GM23338 (cell line): Measurements from ENCODE around the gene SLC2A6. TPM values are rescaled to one million over a fixed set of nuclear protein-coding genes. Genes with fewer than 3 reads are reported as not detected.

ENCODE experiments used
- ATAC-seq: fragments of 200-7000 bp; cut with Tn5 transposase; 3 replicates; pipeline ENCODE4 v1.9.1; 2020
- DNase-seq: peaks from one replicate; pipeline ENCODE4 v3.0.0-alpha.2; 2015; ENCODE audit warnings: low spot score
- H2AFZ ChIP-seq: fragments of 200-600 bp; sonication (generic); 2 replicates; pipeline ENCODE4 v1.8.0; 2016; ENCODE audit warnings: antibody characterized with exemption, mild to moderate bottlenecking, moderate library complexity
- H3F3A ChIP-seq: fragments of 200-600 bp; sonication (generic); replicated peaks from 2 replicates; pipeline ENCODE4 v1.8.0; 2017; ENCODE audit warnings: antibody characterized with exemption, mixed run types, low read depth
- H3K27ac ChIP-seq: fragments of 200-600 bp; sonication (generic); 2 replicates; pipeline ENCODE4 v1.6.1; 2016; ENCODE audit warnings: low read depth
- H3K27me3 ChIP-seq: fragments of 200-600 bp; sonication (generic); 2 replicates; pipeline ENCODE4 v1.8.0; 2016; ENCODE audit warnings: mild to moderate bottlenecking, mixed run types, moderate library complexity; ENCODE audit not compliant: insufficient read depth
- H3K36me3 ChIP-seq: fragments of 200-600 bp; sonication (generic); 2 replicates; pipeline ENCODE4 v1.8.0; 2016; ENCODE audit warnings: mild to moderate bottlenecking; ENCODE audit not compliant: insufficient read depth
- H3K4me1 ChIP-seq: fragments of 200-600 bp; sonication (generic); 2 replicates; pipeline ENCODE4 v1.8.0; 2016; ENCODE audit warnings: mild to moderate bottlenecking, moderate library complexity; ENCODE audit not compliant: insufficient read depth
- H3K4me2 ChIP-seq: fragments of 200-600 bp; sonication (generic); 2 replicates; pipeline ENCODE4 v1.7.1; 2017; ENCODE audit warnings: mixed run types
- H3K4me3 ChIP-seq: fragments of 200-600 bp; sonication (generic); 2 replicates; pipeline ENCODE4 v1.6.1; 2016; ENCODE audit warnings: mixed run types
- H3K79me2 ChIP-seq: fragments of 200-600 bp; sonication (generic); replicated peaks from 2 replicates; pipeline ENCODE4 v1.8.0; 2017; ENCODE audit warnings: mild to moderate bottlenecking; ENCODE audit not compliant: insufficient read depth
- H3K9me2 ChIP-seq: fragments of 200-600 bp; sonication (generic); 2 replicates; pipeline ENCODE4 v1.8.0; 2017; ENCODE audit not compliant: insufficient read depth
- H4K20me1 ChIP-seq: fragments of 200-600 bp; sonication (generic); replicated peaks from 2 replicates; pipeline ENCODE4 v1.8.0; 2017; ENCODE audit warnings: mild to moderate bottlenecking; ENCODE audit not compliant: insufficient read depth
- H3K27ac Mint-ChIP-seq: 2 replicates; pipeline ENCODE4 v1.8.0; 2020; ENCODE audit warnings: inconsistent platforms, mild to moderate bottlenecking, moderate library complexity, mixed read lengths
- H3K27me3 Mint-ChIP-seq: 3 replicates; pipeline ENCODE4 v1.8.0; 2022; ENCODE audit warnings: low read depth, mild to moderate bottlenecking, moderate library complexity, mixed read lengths, inconsistent platforms; ENCODE audit not compliant: insufficient read depth, poor library complexity
- H3K36me3 Mint-ChIP-seq: 3 replicates; pipeline ENCODE4 v1.8.0; 2021; ENCODE audit warnings: low read depth, mild to moderate bottlenecking, inconsistent platforms, moderate library complexity, mixed read lengths
- H3K4me1 Mint-ChIP-seq: 3 replicates; pipeline ENCODE4 v1.8.0; 2020; ENCODE audit warnings: mild to moderate bottlenecking, inconsistent platforms, mixed read lengths
- H3K4me3 Mint-ChIP-seq: 3 replicates; pipeline ENCODE4 v1.8.0; 2021; ENCODE audit warnings: moderate library complexity, mild to moderate bottlenecking, inconsistent platforms, mixed read lengths
- H3K9me3 Mint-ChIP-seq: 3 replicates; pipeline ENCODE4 v1.8.0; 2020; ENCODE audit warnings: moderate library complexity, mild to moderate bottlenecking, inconsistent platforms, mixed read lengths
- CREB1 ChIP-seq: fragments of 250-450 bp; sonication (Bioruptor Pico); IDR thresholded peaks from 2 replicates; pipeline ENCODE4 v1.5.0; 2020; ENCODE audit warnings: low read depth, mild to moderate bottlenecking, moderate library complexity
- CTCF ChIP-seq, 2 experiments: fragments of 200-600 bp in 1 of 2; sonication (generic) in 1 of 2; conservative IDR thresholded peaks; 2 replicates each; pipeline versions ENCODE4 v1.5.1 to v1.6.1; 2016 to 2017; ENCODE audit warnings: antibody characterized with exemption in 2 of 2, low read depth in 2 of 2, mild to moderate bottlenecking in 2 of 2, moderate library complexity in 1 of 2
- ETS1 ChIP-seq: IDR thresholded peaks from 2 replicates; pipeline ENCODE4 v1.6.1; 2016; ENCODE audit warnings: antibody characterized with exemption
- EZH2 ChIP-seq: fragments of 200-600 bp; sonication (generic); IDR thresholded peaks from one replicate; pipeline ENCODE4 v1.8.0; 2017; ENCODE audit warnings: antibody characterized with exemption, mild to moderate bottlenecking, low read depth; ENCODE audit not compliant: unreplicated experiment
- EZH2phosphoT487 ChIP-seq: fragments of 200-600 bp; sonication (generic); IDR thresholded peaks from one replicate; pipeline ENCODE4 v1.8.1; 2018; ENCODE audit warnings: antibody characterized with exemption; ENCODE audit not compliant: unreplicated experiment
- JUNB ChIP-seq: IDR thresholded peaks from one replicate; pipeline ENCODE4 v1.6.1; 2016; ENCODE audit warnings: antibody characterized with exemption; ENCODE audit not compliant: unreplicated experiment
- NANOG ChIP-seq: IDR thresholded peaks from 2 replicates; pipeline ENCODE4 v1.6.1; 2016; ENCODE audit warnings: antibody characterized with exemption, borderline replicate concordance
- POLR2AphosphoS5 ChIP-seq: IDR thresholded peaks from 2 replicates; pipeline ENCODE4 v1.6.1; 2016; ENCODE audit warnings: antibody characterized with exemption, low read depth
- REST ChIP-seq: IDR thresholded peaks from one replicate; pipeline ENCODE4 v1.6.1; 2018; ENCODE audit warnings: antibody characterized with exemption; ENCODE audit not compliant: unreplicated experiment
- STAT1 ChIP-seq: IDR thresholded peaks from one replicate; pipeline ENCODE4 v1.6.1; 2016; ENCODE audit warnings: antibody characterized with exemption; ENCODE audit not compliant: unreplicated experiment
- ZNF114 ChIP-seq: fragments of 250-450 bp; sonication (Bioruptor Pico); IDR thresholded peaks from 2 replicates; pipeline ENCODE4 v1.5.0; 2020; ENCODE audit warnings: mild to moderate bottlenecking, moderate library complexity
- ZNF331 ChIP-seq: fragments of 250-450 bp; sonication (Bioruptor Pico); IDR thresholded peaks from 2 replicates; pipeline ENCODE4 v1.5.0; 2020; ENCODE audit warnings: low read depth, mild to moderate bottlenecking, moderate library complexity
- ZNF462 ChIP-seq: fragments of 250-450 bp; sonication (Bioruptor Pico); IDR thresholded peaks from 2 replicates; pipeline ENCODE4 v1.5.0; 2020; ENCODE audit warnings: mild to moderate bottlenecking, moderate library complexity
- polyA plus RNA-seq: library from polyadenylated mRNA; unstranded; fragments of >200 nt; fragmentation: Nextera tagmentation; extraction: Ambion mirVana; gene quantifications from 2 replicates; pipeline ENCODE4 v1.2.1, GENCODE V29; 2016
- total RNA-seq: library from RNA; depleted of rRNA; stranded (reverse); fragments of >200 nt; shearing (Covaris generic); gene quantifications from 2 replicates; pipeline ENCODE4 v1.2.3, GENCODE V29; 2014

SLC2A6 gene
- total and polyA plus RNA-seq, 2 experiments from 2014 or later: 17.5 to 39.3 TPM

- H3K4me3 ChIP-seq: no peak overlapping the region
- TF ChIP-seq REST (no peak), EZH2 (no peak), ZNF114 (CRISPR knock-in tag) (no peak), NANOG (no peak), STAT1 (no peak), ETS1 (no peak), CREB1 (CRISPR knock-in tag) (no peak), ZNF331 (no peak), EZH2phosphoT487 (no peak), CTCF (conservative IDR thresholded peaks at IDR 0.05; ENCODE audit: low read depth in 2 of 2) (no peak), POLR2AphosphoS5 (no peak), ZNF462 (CRISPR knock-in tag) (no peak), JUNB (no peak)
- no peaks in the 10 kb centered on the region for H3K36me3 ChIP-seq
- no peak overlapping the region for H3K4me2 ChIP-seq
- H3K9me2 ChIP-seq: no peaks in the 10 kb centered on the region
- Mint-ChIP-seq H3K27me3 (peaks cover 6% of the 10 kb centered on the region), H3K4me3 (no peak overlapping the region), H3K9me3 (no peaks in the 10 kb centered on the region; the same call in 2 of the 3 replicates), H3K4me1 (no peaks in the 10 kb centered on the region), H3K27ac (no peak overlapping the region), H3K36me3 (no peaks in the 10 kb centered on the region)
- no peak for ATAC-seq
- DNase-seq: no peak
- no peaks in the 10 kb centered on the region for H3K27me3 ChIP-seq
- H3F3A ChIP-seq: no peaks in the 10 kb centered on the region
- H4K20me1 ChIP-seq: no peaks in the 10 kb centered on the region
- H3K79me2 ChIP-seq: no peaks in the 10 kb centered on the region
- no peak overlapping the region for H3K27ac ChIP-seq
- no peaks in the 10 kb centered on the region for H3K4me1 ChIP-seq
- no peak overlapping the region for H2AFZ ChIP-seq
Observed at GRCh38 chr9:133439337-133439736, 39.6 kb downstream of the SLC2A6 start.
